K562 (cell line): ENCODE data around the gene PTTG1IP. TPM values are rescaled to one million over a fixed set of nuclear protein-coding genes. Genes with fewer than 3 reads are reported as not detected.

Source experiments
- ATAC-seq: fragments of 200-7000 bp; cut with Tn5 transposase; 3 replicates; pipeline ENCODE4 v1.9.1; 2020; ENCODE audit warnings: moderate library complexity
- BruUV-seq: library from RNA; stranded (reverse); fragments of 400-500 nt; replicated peaks from 2 replicates; lab custom pipeline; 2021; lab: Mats Ljungman, UMichigan
- CTCF ChIA-PET: fragments of 300-600 bp; formaldehyde crosslinking; extraction: SDS; loops from one replicate; lab custom pipeline; 2021; ENCODE audit warnings: low intra/inter-chr PET ratio; lab: Yijun Ruan, JAX
- POLR2A ChIA-PET: fragments of 300-600, 350-650 bp; sonication (Branson Sonifier 250); formaldehyde crosslinking; extraction: SDS; loops from one replicate; lab custom pipeline; 2021; ENCODE audit warnings: antibody characterized with exemption, inconsistent platforms; lab: Yijun Ruan, JAX
- DNase-seq, 4 experiments: peaks; one replicate each; pipeline versions ENCODE4 v3.0.0 to v3.0.0-alpha.2; 2011 to 2018; ENCODE audit warnings: low spot score in 3 of 4, mixed read lengths in 3 of 4; ENCODE audit errors: extremely low read depth in 1 of 4
- FAIRE-seq: peaks from 2 replicates; lab custom pipeline; 2011; peaks lifted over from hg19 to GRCh38; lab: Jason Lieb, UNC
- H2AFZ ChIP-seq: 2 replicates; pipeline ENCODE4 v1.6.0; 2011; ENCODE audit warnings: low read depth, low read length, control low read depth, inconsistent platforms
- H3K27ac ChIP-seq: fragments of 200-600 bp; 3 replicates; pipeline ENCODE4 v1.8.0; 2011; ENCODE audit warnings: low read depth, mild to moderate bottlenecking, control low read depth, inconsistent platforms, low read length, moderate library complexity, mixed read lengths; ENCODE audit errors: extremely low read depth
- H3K27me3 ChIP-seq, 2 experiments: fragments of 300-600 bp in 1 of 2; 2 replicates in 1 of 2; 3 replicates in 1 of 2; pipeline versions ENCODE4 v1.6.0 to v1.8.0; 2011; ENCODE audit warnings: inconsistent platforms in 2 of 2, low read length in 2 of 2, mild to moderate bottlenecking in 1 of 2, mixed read lengths in 1 of 2, moderate library complexity in 1 of 2; ENCODE audit not compliant: control insufficient read depth in 2 of 2, insufficient read depth in 2 of 2
- H3K36me3 ChIP-seq: fragments of 300-600 bp; 3 replicates; pipeline ENCODE4 v1.8.0; 2011; ENCODE audit warnings: mild to moderate bottlenecking, low read length, inconsistent platforms; ENCODE audit not compliant: control insufficient read depth, insufficient read depth
- H3K4me1 ChIP-seq, 2 experiments: fragments of 200-600 bp in 1 of 2; replicated peaks in 1 of 2; 2 replicates in 1 of 2; 3 replicates in 1 of 2; pipeline versions ENCODE4 v1.5.1 to v1.8.0; 2011; ENCODE audit warnings: inconsistent platforms in 2 of 2, low read length in 2 of 2, mild to moderate bottlenecking in 1 of 2, mixed read lengths in 1 of 2, moderate library complexity in 1 of 2; ENCODE audit not compliant: control insufficient read depth in 2 of 2, insufficient read depth in 2 of 2
- H3K4me2 ChIP-seq: 2 replicates; pipeline ENCODE4 v1.6.1; 2011; ENCODE audit warnings: low read length, control low read depth, inconsistent platforms, mixed read lengths; ENCODE audit not compliant: insufficient read depth
- H3K4me3 ChIP-seq: fragments of 200-600 bp; sonication (generic), shearing (Covaris generic); 2 replicates; pipeline ENCODE4 v1.5.1; 2016; ENCODE audit warnings: control low read depth, inconsistent platforms
- H3K79me2 ChIP-seq: fragments of 200-600 bp; 3 replicates; pipeline ENCODE4 v1.8.0; 2011; ENCODE audit warnings: low read length, inconsistent platforms; ENCODE audit not compliant: control insufficient read depth, insufficient read depth
- H3K9ac ChIP-seq, 2 experiments: 2 replicates each; pipeline versions ENCODE4 v1.6.0 to v1.6.1; 2011; ENCODE audit warnings: low read depth in 2 of 2, low read length in 2 of 2, control low read depth in 1 of 2, inconsistent platforms in 1 of 2, mild to moderate bottlenecking in 1 of 2, mixed read lengths in 1 of 2; ENCODE audit not compliant: insufficient read depth in 1 of 2
- H3K9me1 ChIP-seq: one replicate; pipeline ENCODE4 v1.6.0; 2011; ENCODE audit warnings: inconsistent platforms, mild to moderate bottlenecking, low read length, moderate library complexity; ENCODE audit not compliant: control insufficient read depth, insufficient read depth
- H3K9me3 ChIP-seq: replicated peaks from 2 replicates; pipeline ENCODE4 v1.5.1; 2011; ENCODE audit warnings: low read depth, low read length, inconsistent platforms; ENCODE audit not compliant: control insufficient read depth, insufficient read depth
- H4K20me1 ChIP-seq: replicated peaks from 2 replicates; pipeline ENCODE4 v1.6.1; 2011; ENCODE audit warnings: low read length, inconsistent platforms, mixed read lengths; ENCODE audit not compliant: control insufficient read depth, insufficient read depth
- CREBBP ChIP-seq: IDR thresholded peaks from one replicate; pipeline ENCODE4 v1.6.1; 2012; ENCODE audit warnings: low read depth, mild to moderate bottlenecking, control low read depth, inconsistent platforms, low read length
- POLR2AphosphoS5 ChIP-seq: IDR thresholded peaks from 2 replicates; pipeline ENCODE4 v1.6.1; 2011; ENCODE audit warnings: mild to moderate bottlenecking, low read depth, low read length, moderate library complexity; ENCODE audit not compliant: control insufficient read depth, insufficient read depth
- SAP30 ChIP-seq: fragments of 200-600 bp; sonication (generic); IDR thresholded peaks from 2 replicates; pipeline ENCODE4 v1.6.1; 2012; ENCODE audit warnings: borderline replicate concordance, low read depth, mild to moderate bottlenecking, moderate library complexity, low read length, control low read depth, inconsistent platforms; ENCODE audit not compliant: insufficient read depth, poor library complexity, severe bottlenecking
- ZNF764 ChIP-seq: fragments of 250-450 bp; sonication (Bioruptor Pico); IDR thresholded peaks from 2 replicates; pipeline ENCODE4 v1.4.0; 2020; ENCODE audit warnings: low read depth, mild to moderate bottlenecking, moderate library complexity
- WGBS: fragments of 100-300 bp; shearing (Covaris generic); methylation state at CpG from one replicate; pipeline ENCODE4 v1.1.6; 2016; ENCODE audit warnings: low coverage, mixed read lengths; ENCODE audit not compliant: insufficient coverage; ENCODE audit errors: missing lambda C conversion rate; 5-methylcytosine and 5-hydroxymethylcytosine counted together
- in situ Hi-C: fragments of 300-500 bp; cut with MboI; formaldehyde crosslinking; loops from 4 replicates; pipeline ENCODE4 v1.15.0; 2018; ENCODE audit warnings: inconsistent platforms, mixed read lengths
- intact Hi-C: fragments of 100-400 bp; cut with micrococcal nuclease; formaldehyde crosslinking; loops from 2 replicates; pipeline ENCODE4 v1.14.2; 2022
- polyA plus RNA-seq, 8 experiments: library from polyadenylated mRNA; depleted of rRNA in 4 of 8; stranded (reverse) in 5 of 8; unstranded in 3 of 8; fragments of >200 nt; fragmentation: Nextera tagmentation in 2 of 8; fragmentation: Illumina TruSeq in 1 of 8; extraction: Ambion mirVana in 2 of 8; extraction: Trizol in 1 of 8; gene quantifications; 2 replicates each; pipeline versions ENCODE4 v1.2.1 to v1.2.3, GENCODE V29; 2011 to 2014; ENCODE audit warnings: inconsistent platforms in 1 of 8, missing spikeins in 1 of 8
- total RNA-seq, 7 experiments: library from RNA; depleted of rRNA in 6 of 7; stranded (reverse); fragments of >200 nt in 6 of 7; fragmentation: Illumina TruSeq in 2 of 7; extraction: Trizol in 2 of 7; gene quantifications; 2 replicates each; pipeline versions ENCODE4 v1.2.1 to v1.2.3, GENCODE V29; 2011 to 2021; ENCODE audit warnings: low replicate concordance in 1 of 7

Gene PTTG1IP
- total and polyA plus RNA-seq, 9 of the 15 experiments (the other 6 are each of a cell fraction or from before 2014, with no cell fraction given): 5.0 to 99.3 (median 82.4) TPM

DNA sequence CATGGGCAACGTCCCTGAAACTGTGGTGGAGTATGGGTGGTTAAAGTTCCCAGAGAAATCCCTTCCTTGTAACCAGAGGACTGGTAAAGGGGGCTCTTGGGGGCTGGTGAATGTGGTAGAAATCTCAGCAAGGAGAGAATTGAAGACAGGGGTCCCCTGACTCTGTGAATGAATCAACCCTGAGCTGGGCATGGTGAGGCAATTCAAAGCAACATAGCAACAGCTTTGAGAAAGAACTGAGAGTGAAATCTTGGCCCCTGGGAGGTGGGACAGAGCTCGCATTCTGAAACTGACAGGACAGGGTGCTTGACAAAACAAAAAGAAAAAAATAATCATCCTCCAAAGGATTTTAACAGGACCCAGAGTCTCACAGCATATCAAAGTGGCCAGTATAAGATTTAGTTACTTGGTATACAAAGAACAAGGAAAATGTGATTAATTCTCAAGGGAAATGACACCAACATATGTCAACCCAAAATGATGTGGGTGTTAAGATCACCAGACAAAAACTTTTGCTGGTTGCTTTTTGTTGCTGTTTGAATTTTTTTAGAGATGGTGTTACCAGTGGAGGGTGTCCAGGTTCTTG is 43.9 kb downstream of the PTTG1IP start:
- Histone ChIP-seq H3K79me2 (no peaks in the 10 kb centered on the region), H3K9me3 (peaks cover 19% of the 10 kb centered on the region), H4K20me1 (no peaks in the 10 kb centered on the region), H3K9ac (no peak overlapping the region), H3K36me3 (no peaks in the 10 kb centered on the region), H3K4me1 (peaks cover 3 to 11% of the 10 kb centered on the region in 2 experiments; a peak in 4 of 5 replicates), H3K27me3 (no peaks in the 10 kb centered on the region), H3K9me1 (no peaks in the 10 kb centered on the region)
- FAIRE-seq: no peak
- DNase-seq: no peak
- no TSS peak for BruUV-seq
- WGBS: 10% methylated on average over 2 of the region's 2 CpGs
- ChIA-PET POLR2A (no interaction called here), CTCF (no interaction called here)
- no peak for ATAC-seq
- intact Hi-C loops (loop anchor here (10.0 kb wide), 1 partner anchor 785 kb away; no protein-coding TSS in a partner anchor), in situ Hi-C loops (no loop called here)
- no peak for TF ChIP-seq CREBBP
- no peak for TF ChIP-seq POLR2AphosphoS5
- TF ChIP-seq ZNF764 (CRISPR knock-in tag): no peak
- no peak for TF ChIP-seq SAP30
- TF ChIP-seq, all 486 proteins: peak for 0
- Histone ChIP-seq H2AFZ (no peak overlapping the region), H3K4me2 (no peak overlapping the region), H3K27ac (no peak overlapping the region), H3K4me3 (no peak overlapping the region)
